ENCODE measurements around the gene SCAF4.
"Not testable (repeated sequence)": the region's sequence is repeated elsewhere in the genome, so short reads cannot be mapped to it uniquely, and the experiment has no call there.

Gene SCAF4

GRCh38 chr21:31731857-31732596, at the start of gene SCAF4:
Gene SCAF4 (minus strand): TSS chr21:31732118. CDS start chr21:31731692, 426 bp downstream.
- DNase-seq (ENCODE audit: low read depth, low spot score): peak; percentile 97

- no peak for DNase-seq (ENCODE audit: low read depth, low spot score)
Measured at GRCh38 chr21:31780944-31781343, 49.0 kb upstream of the SCAF4 start.

- DNase-seq (ENCODE audit: low read depth, low spot score): no peak
Measured at GRCh38 chr21:31778546-31778945, 46.6 kb upstream of the SCAF4 start.

GRCh38 chr21:31777857-31778256, 45.9 kb upstream of the SCAF4 start:
- no peak for DNase-seq (ENCODE audit: low read depth, low spot score)

GRCh38 chr21:31774031-31774430, 42.1 kb upstream of the SCAF4 start:
- DNase-seq (ENCODE audit: low read depth, low spot score): no peak

GRCh38 chr21:31772674-31773555, 41.0 kb upstream of the SCAF4 start:
- DNase-seq (ENCODE audit: low read depth, low spot score): no peak

GRCh38 chr21:31771685-31772084, 39.8 kb upstream of the SCAF4 start:
- DNase-seq (ENCODE audit: low read depth, low spot score): no peak

- no peak for DNase-seq (ENCODE audit: low read depth, low spot score)
Measured at GRCh38 chr21:31768710-31769109, 36.8 kb upstream of the SCAF4 start.

GRCh38 chr21:31766899-31767298, 35.0 kb upstream of the SCAF4 start:
- no peak for DNase-seq (ENCODE audit: low read depth, low spot score)

GRCh38 chr21:31765850-31766249, 33.9 kb upstream of the SCAF4 start:
- not testable (repeated sequence) for DNase-seq (ENCODE audit: low read depth, low spot score)

- DNase-seq (ENCODE audit: low read depth, low spot score): no peak
Measured at GRCh38 chr21:31760931-31761330, 29.0 kb upstream of the SCAF4 start.

- no peak for DNase-seq (ENCODE audit: low read depth, low spot score)
Measured at GRCh38 chr21:31756787-31757186, 24.9 kb upstream of the SCAF4 start.

GRCh38 chr21:31755027-31755426, 23.1 kb upstream of the SCAF4 start:
- DNase-seq (ENCODE audit: low read depth, low spot score): no peak

- no peak for DNase-seq (ENCODE audit: low read depth, low spot score)
Measured at GRCh38 chr21:31754708-31754960, 22.7 kb upstream of the SCAF4 start.

- DNase-seq (ENCODE audit: low read depth, low spot score): no peak
Measured at GRCh38 chr21:31753949-31754707, 22.2 kb upstream of the SCAF4 start.

GRCh38 chr21:31752967-31753366, 21.0 kb upstream of the SCAF4 start:
- no peak for DNase-seq (ENCODE audit: low read depth, low spot score)

GRCh38 chr21:31752352-31752751, 20.4 kb upstream of the SCAF4 start:
- DNase-seq (ENCODE audit: low read depth, low spot score): no peak

GRCh38 chr21:31750843-31751242, 18.9 kb upstream of the SCAF4 start:
- peak; percentile 27 for DNase-seq (ENCODE audit: low read depth, low spot score)

- no peak for DNase-seq (ENCODE audit: low read depth, low spot score)
Measured at GRCh38 chr21:31744182-31744800, 12.4 kb upstream of the SCAF4 start.

- DNase-seq (ENCODE audit: low read depth, low spot score): no peak
Measured at GRCh38 chr21:31743712-31744111, 11.8 kb upstream of the SCAF4 start.

GRCh38 chr21:31741116-31741515, 9.2 kb upstream of the SCAF4 start:
- no peak for DNase-seq (ENCODE audit: low read depth, low spot score)

All from astrocyte of the hippocampus (primary cell).